ENCODE data around the gene ART3.

Gene ART3

DNA sequence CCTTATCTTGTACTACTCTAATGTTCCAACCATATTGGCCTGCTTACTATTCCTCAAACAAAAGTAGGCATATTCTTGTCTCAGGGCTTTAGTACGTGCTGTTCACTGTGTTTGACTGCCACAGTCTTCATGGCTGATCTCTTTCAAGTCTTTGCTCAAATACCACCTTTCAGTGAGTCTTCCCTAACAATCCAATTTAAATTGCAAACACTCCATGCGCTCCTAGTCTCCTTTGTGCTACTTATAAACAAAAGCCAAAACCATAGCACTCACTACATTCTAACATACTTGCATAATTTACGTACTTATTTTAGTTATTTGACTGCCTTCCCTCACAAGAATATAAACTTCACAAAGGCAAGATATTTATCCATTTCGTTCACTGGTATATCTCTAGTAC, 1.7 kb upstream of the ART3 start:
- DNase-seq = no peak

DNA sequence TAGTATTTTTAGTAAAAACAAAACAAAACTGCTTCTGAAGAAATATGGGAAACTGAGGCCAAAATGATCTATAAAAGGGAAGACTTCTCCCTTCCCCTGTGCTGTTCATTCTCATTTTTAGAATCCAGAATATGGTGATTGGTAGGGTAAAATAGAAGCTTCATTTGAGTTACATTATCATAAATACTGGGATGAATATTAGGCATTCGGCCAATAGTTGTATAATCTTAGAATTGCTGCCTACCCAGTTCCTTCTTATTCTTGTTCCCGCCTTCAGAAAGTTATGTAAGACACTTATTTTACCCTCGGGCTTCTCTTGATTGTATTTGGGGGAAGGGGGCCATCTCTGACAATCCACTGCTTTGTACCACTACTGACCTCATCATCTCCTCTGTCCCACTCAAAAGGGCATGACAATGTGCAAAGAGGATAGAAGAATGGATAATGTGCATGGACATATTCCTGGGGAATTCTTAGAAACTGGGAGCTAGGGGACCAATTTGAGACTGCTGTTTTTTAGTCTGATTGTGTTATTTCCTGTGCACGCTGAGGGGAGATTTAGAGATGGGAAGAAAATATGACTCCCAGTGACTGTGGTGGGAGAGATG, 588 bp downstream of the ART3 start:
- DNase-seq = no peak

DNA sequence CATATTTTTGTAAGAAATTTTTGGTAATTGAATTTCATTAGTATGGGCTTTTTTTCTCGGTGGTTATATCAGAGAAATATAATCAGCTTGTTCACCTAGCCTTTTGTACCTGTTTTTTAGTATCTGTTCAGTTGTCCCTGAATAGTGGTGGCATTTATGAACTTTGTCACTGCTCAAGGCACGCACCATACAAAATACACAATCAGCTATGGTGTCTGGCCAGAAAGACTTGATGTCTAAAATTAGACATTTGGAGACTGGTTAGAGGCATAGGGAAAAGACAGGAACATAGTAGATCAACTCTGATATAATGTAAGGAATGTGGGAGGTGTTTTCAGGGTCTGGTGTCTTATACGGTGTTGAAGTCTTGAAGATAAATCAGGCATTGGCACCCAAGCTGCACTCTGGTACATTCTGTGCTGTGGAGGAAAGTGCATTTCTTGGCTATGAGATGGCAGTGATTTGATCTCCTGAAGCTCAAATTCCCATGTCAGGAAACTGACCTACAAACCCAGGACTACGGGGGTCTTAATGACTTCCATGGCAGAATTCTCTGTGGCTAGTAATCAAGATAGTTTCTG, 3.6 kb downstream of the ART3 start:
- no peak for DNase-seq

DNA sequence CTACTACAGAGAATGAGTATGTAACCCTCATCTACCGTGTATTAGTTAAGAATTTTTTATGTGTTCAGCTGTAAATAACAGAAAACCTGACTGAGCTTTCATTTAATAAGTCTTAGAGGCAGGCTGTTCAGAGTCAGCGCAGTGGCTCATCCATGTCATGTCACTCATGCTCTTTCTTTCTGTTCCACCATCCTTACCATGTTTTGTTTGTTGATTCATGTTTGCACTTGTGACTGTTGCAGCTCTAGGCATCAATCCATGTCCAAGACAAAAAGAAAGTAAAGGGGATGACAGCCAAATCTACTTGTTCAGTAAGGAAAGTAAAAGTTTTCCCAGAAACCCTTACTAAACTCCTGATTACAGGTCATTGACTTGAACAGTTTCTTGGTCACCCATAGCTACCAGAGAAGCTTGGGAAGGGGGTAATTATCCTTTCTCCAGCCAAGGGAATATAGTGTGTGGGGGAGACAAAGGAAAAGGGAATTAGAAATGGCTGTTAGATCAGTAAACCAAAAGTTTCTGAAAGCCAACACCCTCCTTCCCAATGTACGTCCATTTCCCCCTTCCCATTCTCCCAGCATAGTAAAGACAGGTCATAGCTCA, 9.0 kb downstream of the ART3 start:
- DNase-seq = no peak

DNA sequence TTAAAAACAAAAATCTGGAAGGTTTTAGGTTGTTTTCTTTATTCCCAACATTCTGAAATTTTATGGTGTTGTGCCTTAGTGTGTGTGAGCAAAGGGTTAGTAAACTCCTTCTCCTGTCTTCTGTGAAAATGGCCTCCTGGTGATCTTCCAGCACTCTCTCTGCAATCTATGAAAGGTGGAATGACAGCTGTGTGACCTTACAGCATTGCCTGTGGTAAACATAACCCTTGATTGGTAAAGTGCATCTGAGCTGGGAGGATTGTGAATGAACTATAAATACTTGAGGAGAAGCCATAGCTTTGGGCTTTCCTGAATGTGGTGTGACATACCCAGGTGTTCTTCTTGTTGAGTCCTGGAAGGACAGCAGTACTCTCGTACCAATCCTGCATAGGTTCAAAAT, 10.0 kb downstream of the ART3 start:
- no peak for DNase-seq

DNA sequence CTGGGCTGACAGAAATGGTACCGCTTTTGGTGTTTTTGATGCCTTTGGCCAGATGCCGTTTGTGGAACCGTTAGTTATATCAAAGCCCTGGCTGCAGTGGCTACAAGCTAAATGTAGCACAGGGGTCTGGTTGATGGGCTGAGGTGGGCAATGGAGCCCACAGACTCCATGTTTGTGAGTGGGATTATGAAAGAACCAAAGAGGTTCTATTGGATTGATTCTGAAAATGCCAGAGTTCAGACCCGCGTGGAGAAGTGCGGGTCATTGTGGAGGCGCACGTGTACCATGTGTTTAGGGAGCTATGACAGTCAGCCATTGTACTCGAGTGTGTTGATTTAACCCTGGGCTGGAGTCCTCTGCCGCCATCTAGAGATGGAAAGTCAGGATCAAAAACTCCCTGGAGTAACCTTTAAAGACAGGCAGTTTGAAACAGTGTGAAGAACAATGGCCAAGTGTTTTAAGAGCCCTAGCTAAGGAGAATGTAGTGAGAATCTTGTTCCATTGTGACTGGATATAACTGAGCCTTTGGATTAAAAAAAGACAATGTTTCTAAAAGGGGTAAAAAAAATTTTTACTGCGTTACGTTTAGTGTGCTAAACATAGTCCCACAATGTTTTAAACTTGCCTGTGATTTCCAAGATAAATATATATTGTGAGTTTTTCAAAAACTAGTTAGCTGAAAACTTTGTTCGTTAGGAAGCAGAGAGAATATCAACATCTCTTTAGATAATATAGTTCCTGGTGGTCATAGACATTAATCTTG, 12.7 kb downstream of the ART3 start:
- no peak for DNase-seq

DNA sequence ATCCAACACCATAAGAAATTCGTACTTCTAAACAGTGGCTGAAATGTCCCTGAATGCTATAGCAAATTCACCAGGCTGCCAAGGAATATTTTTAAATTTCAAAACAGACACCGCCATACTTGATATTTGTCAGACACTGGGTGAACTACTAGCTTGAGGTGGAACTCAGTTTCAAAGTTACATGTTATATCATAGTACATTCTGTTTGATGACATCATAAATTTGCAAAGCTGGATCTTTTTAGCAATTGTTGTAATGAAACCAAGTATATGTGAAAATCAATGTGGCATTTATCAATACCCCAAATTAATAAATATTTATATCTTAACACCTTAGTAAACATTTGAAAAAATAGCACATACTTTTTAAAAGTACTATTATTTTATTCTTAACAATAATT, 14.2 kb downstream of the ART3 start:
- no peak for DNase-seq

DNA sequence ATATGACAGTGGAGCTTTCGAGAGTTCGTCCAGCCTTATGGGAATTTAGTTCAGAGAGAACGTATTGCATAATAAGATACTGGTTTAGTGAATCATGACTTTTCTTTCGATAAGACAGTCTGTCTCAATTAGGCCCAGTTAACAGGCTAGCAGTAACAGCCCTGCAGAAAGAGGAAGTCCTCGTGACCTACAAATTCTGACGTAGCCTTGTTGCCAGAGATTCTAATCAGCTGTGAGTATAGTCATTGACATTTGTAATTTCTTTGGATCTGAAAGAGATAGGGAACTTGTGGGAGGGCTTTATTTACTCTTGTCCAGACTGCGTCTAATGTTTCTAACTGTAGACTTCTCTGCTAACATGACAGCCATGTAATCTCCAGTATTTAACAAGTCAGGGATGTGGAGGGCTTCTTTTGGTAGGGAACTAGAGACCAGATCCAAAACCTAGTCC, 15.8 kb downstream of the ART3 start:
- DNase-seq = no peak

DNA sequence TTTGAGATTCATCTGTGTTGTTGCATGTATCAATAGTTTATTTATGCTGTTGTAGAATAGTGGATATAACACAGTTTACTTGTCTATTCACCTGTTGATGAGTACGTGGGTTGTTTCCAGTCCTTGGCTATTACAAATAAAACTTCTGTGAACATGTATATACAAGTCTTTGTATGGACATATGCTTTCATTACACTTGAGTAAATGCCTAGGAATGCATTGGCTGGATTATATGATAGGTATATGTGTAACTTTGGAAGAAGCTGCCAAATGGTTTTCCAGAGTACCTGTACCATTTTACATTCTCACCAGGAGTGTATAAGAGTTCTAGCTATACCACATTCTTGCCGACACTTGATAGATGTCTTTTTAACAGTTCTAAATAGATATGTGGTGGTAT, 16.5 kb downstream of the ART3 start:
- DNase-seq = no peak

DNA sequence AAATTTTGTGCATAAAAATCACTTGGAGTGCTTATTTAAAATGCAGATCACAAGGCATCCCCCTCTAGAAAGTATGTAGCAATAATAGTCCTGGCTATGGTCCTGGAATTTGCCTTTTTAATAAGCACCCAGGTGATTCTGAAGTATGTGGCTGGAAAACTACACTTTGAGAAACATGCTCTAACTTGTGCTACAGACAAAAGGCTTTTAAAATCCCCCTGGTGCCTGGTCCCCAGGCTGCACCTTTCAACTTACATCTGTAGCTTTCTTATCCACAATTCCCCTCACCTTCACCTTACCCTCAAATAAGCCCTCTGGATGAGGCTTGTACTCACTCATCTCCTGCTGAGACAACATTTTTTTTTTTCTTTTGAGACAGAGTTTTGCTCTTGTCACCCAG, 21.1 kb downstream of the ART3 start:
- no peak for DNase-seq

DNA sequence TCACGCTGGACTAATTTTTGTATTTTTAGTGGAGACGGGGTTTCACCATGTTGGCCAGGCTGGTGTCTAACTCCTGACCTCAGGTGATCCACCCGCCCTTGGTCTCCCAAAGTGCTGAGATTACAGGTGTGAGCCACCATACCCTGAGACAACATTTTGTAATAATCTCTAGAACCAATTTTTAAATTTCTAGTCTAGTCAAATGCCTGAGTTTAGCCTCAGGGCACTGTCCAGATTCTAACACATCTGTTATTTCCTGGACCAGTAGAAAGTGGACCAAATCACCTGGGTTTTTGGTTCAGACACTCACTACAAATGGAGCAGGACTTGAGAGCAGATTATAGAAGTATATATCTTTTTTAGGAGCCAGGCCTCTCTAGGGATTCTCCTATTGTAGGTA, 21.6 kb downstream of the ART3 start:
- no peak for DNase-seq

DNA sequence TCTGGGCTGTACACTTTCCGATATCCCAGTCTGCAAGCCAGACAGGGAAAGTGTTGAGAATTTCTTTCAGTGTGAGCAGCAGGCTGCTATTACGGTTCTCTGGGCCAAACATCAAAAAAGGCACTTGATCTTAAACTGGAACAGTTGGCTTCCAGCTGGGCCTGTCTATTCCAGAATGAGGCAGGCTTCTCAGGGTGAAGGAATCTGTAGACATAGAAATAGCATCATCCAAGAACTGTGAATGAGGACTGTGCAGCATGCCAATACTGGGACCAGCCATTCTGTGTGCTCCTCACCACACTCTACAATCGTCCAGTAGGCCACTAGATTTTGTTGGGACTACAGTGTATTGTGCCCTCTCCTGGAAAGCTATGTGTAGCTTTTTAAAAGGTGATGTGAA, 31.1 kb downstream of the ART3 start:
- DNase-seq = no peak

DNA sequence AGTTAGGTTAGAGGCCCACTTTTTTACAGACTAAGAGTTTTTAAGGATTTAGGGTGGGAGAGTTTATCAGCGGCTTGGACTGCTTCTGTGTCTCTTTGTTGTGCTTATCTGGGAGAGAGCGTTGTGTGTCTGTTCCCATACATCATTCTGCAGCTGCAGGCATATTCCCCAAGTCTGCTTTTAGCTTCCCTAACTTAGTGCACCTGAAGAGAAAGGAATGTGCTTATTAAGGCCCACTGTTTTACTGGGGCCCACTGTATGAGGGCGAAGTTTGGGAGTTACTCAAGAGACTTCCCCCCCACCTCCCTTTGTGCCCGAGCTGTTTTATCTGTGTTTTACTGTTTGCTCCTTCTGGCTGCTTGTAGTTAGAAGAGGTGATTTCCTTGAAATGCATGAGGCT, 31.9 kb downstream of the ART3 start:
- DNase-seq = no peak

DNA sequence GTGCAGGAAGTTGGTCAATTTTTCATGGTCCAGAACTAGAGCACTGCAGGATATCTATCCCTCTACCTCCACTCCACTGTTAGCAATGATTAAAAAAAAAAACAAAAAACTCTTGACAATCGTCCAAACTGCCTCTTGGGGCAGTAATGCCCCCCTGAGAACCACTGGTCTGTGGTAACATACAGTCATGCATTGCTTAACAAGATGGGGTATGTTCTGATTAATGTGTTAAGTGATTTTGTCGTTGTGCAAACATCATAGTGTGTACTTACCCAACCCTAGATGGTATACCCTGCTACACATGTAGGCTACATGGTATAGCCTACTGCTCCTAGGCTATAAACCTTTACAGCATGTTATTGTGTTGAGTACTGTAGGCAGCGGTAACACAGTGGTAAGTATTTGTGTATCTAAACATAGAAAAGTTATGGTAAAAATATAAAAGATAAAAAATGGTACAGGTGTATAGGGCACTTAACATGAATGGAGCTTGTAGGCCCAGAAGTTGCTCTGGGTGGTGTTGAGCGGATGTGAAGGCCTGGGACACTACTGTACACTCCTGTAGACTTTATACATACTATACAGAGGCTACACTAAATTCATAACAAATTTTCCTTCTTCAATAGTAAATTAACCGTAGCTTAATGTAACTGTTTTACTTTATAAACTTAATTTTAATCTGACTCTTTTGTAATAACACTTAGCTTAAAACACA, 34.1 kb downstream of the ART3 start:
- DNase-seq = no peak

DNA sequence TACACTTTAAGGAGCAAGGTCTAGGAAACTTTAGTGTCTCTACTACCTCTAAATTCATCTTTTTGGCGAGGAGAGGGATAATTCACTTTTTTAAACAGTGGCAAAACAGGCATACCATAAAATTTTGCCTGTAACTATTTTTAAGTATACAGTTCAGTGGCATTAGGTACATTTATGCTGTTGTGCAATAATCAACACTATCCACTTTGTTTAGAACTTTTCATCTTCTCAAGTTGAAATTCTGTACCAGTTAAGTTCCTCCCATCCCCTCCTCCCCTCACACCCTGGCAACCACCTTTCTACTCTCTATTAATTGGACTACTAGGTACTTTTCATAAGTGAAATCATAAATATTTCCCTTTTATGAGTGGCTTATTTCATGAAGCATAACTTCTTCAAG, 42.3 kb downstream of the ART3 start:
- no peak for DNase-seq

DNA sequence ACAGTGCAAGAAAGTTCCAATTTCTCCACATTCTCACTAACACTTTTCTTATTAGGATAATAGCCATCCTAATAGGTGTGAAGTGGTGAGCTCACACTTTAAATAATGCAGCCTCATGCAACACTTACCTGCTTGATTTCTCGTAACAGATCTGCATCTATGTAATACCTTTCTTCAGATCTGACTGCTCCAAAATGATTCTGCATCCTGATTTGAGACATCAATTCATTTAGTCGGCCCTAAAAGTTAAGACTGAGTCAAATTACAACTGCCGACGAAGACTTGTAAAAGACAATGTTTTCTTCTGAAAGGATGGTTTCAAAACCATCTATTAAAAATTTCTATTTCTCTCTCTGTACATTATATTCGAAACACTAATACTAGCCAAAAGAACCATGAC, 43.0 kb downstream of the ART3 start:
- no peak for DNase-seq

DNA sequence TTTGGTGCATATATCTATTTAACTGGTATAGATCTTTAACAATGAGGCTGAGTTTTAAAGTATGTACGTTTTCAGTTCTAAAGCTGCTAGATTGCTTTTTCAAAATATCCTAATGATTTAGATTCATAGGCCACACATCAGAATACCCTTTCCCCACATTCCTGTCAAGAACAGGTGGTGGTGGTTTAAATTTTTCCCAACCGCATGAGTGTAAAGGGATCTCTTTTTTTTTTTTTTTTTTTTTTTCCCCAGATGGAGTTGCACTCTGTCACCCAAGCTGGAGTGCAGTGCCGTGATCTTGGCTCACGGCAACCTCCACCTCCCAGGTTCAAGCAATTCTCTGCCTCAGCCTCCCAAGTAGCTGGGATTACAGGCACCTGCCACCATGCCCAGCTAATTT, 45.7 kb downstream of the ART3 start:
- DNase-seq = no peak

DNA sequence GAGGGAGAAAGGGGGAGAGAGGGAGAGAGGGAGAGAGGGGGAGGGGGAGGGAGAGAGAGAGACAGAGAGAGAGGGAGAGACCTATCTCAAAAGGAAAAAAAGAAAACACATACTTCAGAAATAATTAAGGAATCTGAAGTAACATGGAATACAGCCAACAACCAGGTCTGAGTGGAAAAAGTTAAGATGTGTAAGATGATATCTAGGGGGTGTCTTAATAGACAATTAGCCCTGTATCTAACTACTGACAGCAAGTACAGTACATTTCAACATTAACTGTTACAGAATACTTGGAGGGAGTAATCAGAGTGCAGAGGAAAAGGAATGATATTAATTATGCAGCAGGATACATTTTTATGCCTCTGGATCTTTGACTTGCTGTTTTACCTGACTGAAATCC, 51.3 kb downstream of the ART3 start:
- no peak for DNase-seq

DNA sequence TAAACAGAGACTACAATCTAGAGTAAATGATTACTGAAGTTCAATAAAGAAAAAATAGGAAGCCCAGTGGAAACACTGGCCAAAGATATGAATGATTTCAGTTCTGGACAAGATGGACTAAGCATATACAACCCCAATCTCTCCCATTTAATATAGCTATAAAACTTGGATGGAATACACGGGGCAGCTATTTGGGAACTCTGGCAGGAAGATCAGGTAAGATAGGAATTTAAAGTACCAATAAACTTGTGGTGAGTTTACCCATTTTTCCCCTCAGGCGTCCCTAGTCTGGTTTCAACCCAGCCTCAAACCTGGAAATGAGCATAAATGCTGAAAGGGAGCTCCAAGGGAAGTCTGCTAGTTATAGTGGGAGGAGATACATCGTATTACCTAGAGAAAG, 53.2 kb downstream of the ART3 start:
- DNase-seq = no peak

DNA sequence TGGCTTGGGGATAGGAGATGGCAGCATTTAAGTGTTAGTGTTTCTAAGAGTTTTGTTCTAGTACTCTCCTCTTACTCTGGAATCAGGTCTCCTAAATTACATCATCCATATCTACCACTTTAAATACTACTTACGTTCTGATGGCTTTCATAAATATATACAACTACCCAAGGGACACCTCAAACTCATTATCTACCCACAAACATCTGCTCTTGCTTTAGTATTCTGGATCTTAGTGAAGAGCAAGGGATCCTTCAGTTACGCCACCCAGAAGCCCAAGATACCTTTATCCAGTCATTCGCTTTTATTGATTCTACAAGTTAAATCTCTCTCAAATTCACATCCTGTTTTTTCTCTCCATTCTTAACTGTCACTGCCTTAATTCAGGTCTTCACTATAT, 66.7 kb downstream of the ART3 start:
- no peak for DNase-seq

DNA sequence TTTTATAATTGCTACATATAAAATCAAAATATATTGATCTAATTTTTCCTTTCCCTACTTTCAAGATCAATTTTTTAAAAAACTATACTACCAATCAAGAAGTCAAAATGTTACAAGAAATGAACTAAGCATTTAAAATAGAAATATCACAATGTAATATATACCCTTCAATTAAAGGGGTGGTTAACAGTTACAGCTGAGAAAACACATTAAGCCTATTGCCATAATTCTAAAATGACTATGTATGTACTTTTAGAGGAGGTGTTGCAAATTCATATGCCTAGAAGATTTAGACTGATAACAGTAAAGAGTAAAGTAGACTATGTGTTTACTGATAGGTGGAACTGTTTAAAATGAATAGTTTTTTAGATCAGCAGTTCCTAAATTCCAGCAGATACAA, 70.0 kb downstream of the ART3 start:
- no peak for DNase-seq

DNA sequence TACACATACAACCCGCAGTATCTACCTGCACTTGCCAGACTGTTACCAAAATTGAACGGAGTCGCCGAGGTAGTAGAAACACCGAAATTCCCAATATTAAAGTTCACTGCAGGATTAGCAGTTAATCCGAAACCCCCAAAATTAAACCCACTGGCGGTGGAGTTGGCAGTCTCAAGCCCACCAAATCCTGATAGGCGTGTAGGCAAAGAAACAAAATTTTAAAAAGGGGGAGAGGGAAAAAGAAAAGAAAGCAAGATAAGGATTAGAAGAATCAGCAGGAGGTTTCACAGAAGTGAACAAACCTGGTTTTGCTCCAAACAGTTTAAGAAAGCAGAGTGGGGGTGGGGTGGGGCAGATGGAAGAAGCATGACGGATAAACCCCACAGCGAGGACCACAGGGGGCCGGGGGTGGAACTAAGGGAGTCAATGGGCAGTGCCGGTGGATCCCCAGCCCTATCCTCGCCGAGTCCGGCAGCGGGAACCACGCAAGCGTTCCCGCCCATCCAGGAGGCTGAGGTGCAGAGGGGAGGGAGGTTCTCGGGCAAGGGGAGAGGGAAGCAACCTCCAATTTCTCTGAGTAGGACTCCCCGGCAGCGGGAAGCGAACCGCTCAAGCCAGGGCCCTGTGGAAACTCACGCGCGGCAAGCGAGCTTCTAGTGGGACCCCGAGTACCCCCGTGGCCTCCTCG, 73.1 kb downstream of the ART3 start:
- DNase-seq = peak; percentile 19 to 31

Measured in stimulated activated CD4-positive, alpha-beta T cell treated with anti-CD3 and anti-CD28 coated beads, Interleukin-4, amount 100 ng/mL, for 4 hours (primary cell).